ENCODE measurements around the gene PCNT.
A peak's percentile ranks its signal among the peaks of the same experiment; 100 is the strongest.

- TF ChIP-seq CTCF (IDR thresholded peaks at IDR 0.05; ENCODE audit: insufficient read depth, low read length) (no peak), POLR2AphosphoS5 (IDR thresholded peaks at IDR 0.05; ENCODE audit: low read depth) (0 out of 2 replicates have a peak, but pooled peaks have one; percentile 28), GABPA (IDR thresholded peaks at IDR 0.05; ENCODE audit: low read depth) (no peak), REST (IDR thresholded peaks at IDR 0.05; ENCODE audit: insufficient replicate concordance, low read depth) (no peak), SPI1 (IDR thresholded peaks at IDR 0.05; ENCODE audit: borderline replicate concordance, low read depth) (no peak)
Observed at GRCh38 chr21:46454634-46455390, 130.9 kb downstream of the PCNT start.
